HCT116 (cell line): ENCODE results near the gene PPP1R2B. TPM values are rescaled to one million over a fixed set of nuclear protein-coding genes. Genes with fewer than 3 reads are reported as not detected.

Source experiments
- ATAC-seq: fragments of 200-7000 bp; cut with Tn5 transposase; 2 replicates; pipeline ENCODE4 v1.9.1; 2020; ENCODE audit warnings: mild to moderate bottlenecking, moderate library complexity
- BruUV-seq: library from RNA; stranded (reverse); fragments of 400-500 nt; replicated peaks from 2 replicates; lab custom pipeline; 2021; lab: Mats Ljungman, UMichigan
- CTCF ChIA-PET: fragments of 300-600 bp; sonication (Branson Sonifier 250); formaldehyde crosslinking; loops from one replicate; lab custom pipeline; 2021; ENCODE audit warnings: antibody characterized with exemption; lab: Charles Lee
- POLR2A ChIA-PET: fragments of 300-600, 350-600 bp; sonication (Branson Sonifier 250); formaldehyde crosslinking; loops from one replicate; lab custom pipeline; 2021; ENCODE audit warnings: antibody characterized with exemption; lab: Charles Lee
- RAD21 ChIA-PET, 2 experiments: fragments of 300-600 bp; sonication (Branson Sonifier 250); formaldehyde crosslinking; loops; one replicate each; lab custom pipeline; 2023; ENCODE audit warnings: low total read pairs in 2 of 2; ENCODE audit not compliant: uncharacterized antibody in 2 of 2, unreplicated experiment in 2 of 2, low non-redundant PET in 1 of 2; lab: Charles Lee
- DNase-seq: peaks from one replicate; pipeline ENCODE4 v3.0.0-alpha.2; 2010; ENCODE audit warnings: low read depth, low spot score
- H2AFZ ChIP-seq: fragments of 200-600 bp; shearing (Covaris generic), sonication (generic); 2 replicates; pipeline ENCODE4 v1.6.1; 2017; ENCODE audit warnings: low read depth, mixed run types, mixed read lengths, antibody characterized with exemption, low read length; ENCODE audit not compliant: poor library complexity, severe bottlenecking
- H3K27ac ChIP-seq: 2 replicates; pipeline ENCODE4 v1.5.1; 2012; ENCODE audit warnings: low read depth, low read length
- H3K27me3 ChIP-seq: fragments of 200-600 bp; sonication (generic); 2 replicates; pipeline ENCODE4 v1.6.1; 2016; ENCODE audit warnings: mixed run types, low read length, mixed read lengths; ENCODE audit not compliant: insufficient read depth
- H3K36me3 ChIP-seq, 2 experiments: fragments of 200-500 bp in 1 of 2; fragments of 200-600 bp in 1 of 2; sonication (Bioruptor generic) in 1 of 2; sonication (generic) in 1 of 2; 2 replicates each; pipeline versions ENCODE4 v1.5.1 to v1.6.1; 2014 to 2016; ENCODE audit warnings: low read length in 2 of 2, inconsistent platforms in 1 of 2, mixed read lengths in 1 of 2, mixed run types in 1 of 2; ENCODE audit not compliant: insufficient read depth in 2 of 2, control insufficient read depth in 1 of 2
- H3K4me1 ChIP-seq, 2 experiments: fragments of 200-600 bp in 1 of 2; sonication (generic) in 1 of 2; 2 replicates each; pipeline versions ENCODE4 v1.5.1 to v1.6.1; 2012 to 2017; ENCODE audit warnings: low read length in 2 of 2, inconsistent platforms in 1 of 2, mild to moderate bottlenecking in 1 of 2, mixed read lengths in 1 of 2, mixed run types in 1 of 2, moderate library complexity in 1 of 2; ENCODE audit not compliant: insufficient read depth in 2 of 2, control insufficient read depth in 1 of 2
- H3K4me2 ChIP-seq: fragments of 200-600 bp; sonication (generic); 2 replicates; pipeline ENCODE4 v1.6.1; 2017; ENCODE audit warnings: mixed run types, low read length, mixed read lengths
- H3K4me3 ChIP-seq, 2 experiments: fragments of 200-600 bp in 1 of 2; sonication (generic) in 1 of 2; replicated peaks in 1 of 2; 2 replicates each; pipeline ENCODE4 v1.5.1; 2011 to 2016; ENCODE audit warnings: low read length in 2 of 2, control low read depth in 1 of 2, low read depth in 1 of 2, mild to moderate bottlenecking in 1 of 2, mixed read lengths in 1 of 2, mixed run types in 1 of 2
- H3K79me2 ChIP-seq: fragments of 200-600 bp; sonication (generic); 2 replicates; pipeline ENCODE4 v1.6.1; 2017; ENCODE audit warnings: mild to moderate bottlenecking, mixed run types, low read length, moderate library complexity, mixed read lengths; ENCODE audit not compliant: insufficient read depth
- H3K9ac ChIP-seq: fragments of 200-600 bp; sonication (generic); 2 replicates; pipeline ENCODE4 v1.6.1; 2016; ENCODE audit warnings: low read length, mixed read lengths
- H3K9me2 ChIP-seq: fragments of 200-600 bp; sonication (generic), shearing (Covaris generic); 2 replicates; pipeline ENCODE4 v1.6.1; 2017; ENCODE audit warnings: mixed run types, mild to moderate bottlenecking, moderate library complexity; ENCODE audit not compliant: insufficient read depth
- H3K9me3 ChIP-seq, 2 experiments: fragments of 200-500 bp in 1 of 2; fragments of 200-600 bp in 1 of 2; sonication (Bioruptor generic) in 1 of 2; sonication (generic) in 1 of 2; 2 replicates each; pipeline ENCODE4 v1.6.1; 2014 to 2017; ENCODE audit warnings: low read length in 2 of 2, mixed read lengths in 2 of 2, inconsistent platforms in 1 of 2, low read depth in 1 of 2, mild to moderate bottlenecking in 1 of 2, mixed run types in 1 of 2, moderate library complexity in 1 of 2; ENCODE audit not compliant: control insufficient read depth in 1 of 2, insufficient read depth in 1 of 2
- H4K20me1 ChIP-seq: fragments of 200-600 bp; sonication (generic), shearing (Covaris generic); 2 replicates; pipeline ENCODE4 v1.6.1; 2017; ENCODE audit warnings: mixed run types, mild to moderate bottlenecking, moderate library complexity; ENCODE audit not compliant: insufficient read depth
- CEBPB ChIP-seq: IDR thresholded peaks from 2 replicates; pipeline ENCODE4 v1.6.1; 2012; ENCODE audit warnings: low read depth
- EZH2 ChIP-seq: fragments of 200-600 bp; sonication (generic); IDR thresholded peaks from 2 replicates; pipeline ENCODE4 v1.6.1; 2017; ENCODE audit warnings: antibody characterized with exemption, mixed run types
- JUND ChIP-seq: IDR thresholded peaks from 2 replicates; pipeline ENCODE4 v1.6.1; 2012
- MAX ChIP-seq: IDR thresholded peaks from 2 replicates; pipeline ENCODE4 v1.6.1; 2012
- POLR2A ChIP-seq: IDR thresholded peaks from 2 replicates; pipeline ENCODE4 v1.7.0; 2011; ENCODE audit warnings: borderline replicate concordance; ENCODE audit not compliant: insufficient read depth, insufficient read length; ENCODE audit errors: extremely low read depth
- RAD21 ChIP-seq: IDR thresholded peaks from 2 replicates; pipeline ENCODE4 v1.6.1; 2012; ENCODE audit warnings: low read depth, mild to moderate bottlenecking
- YY1 ChIP-seq: IDR thresholded peaks from 2 replicates; pipeline ENCODE4 v1.6.1; 2011; ENCODE audit warnings: low read length, low read depth, moderate library complexity, mild to moderate bottlenecking; ENCODE audit not compliant: insufficient replicate concordance; ENCODE audit errors: extremely low read depth
- ZFX ChIP-seq: fragments of 450-650 bp; IDR thresholded peaks from 2 replicates; pipeline ENCODE4 v1.6.1; 2017
- intact Hi-C: fragments of 100-400 bp; cut with micrococcal nuclease; formaldehyde crosslinking; loops from 2 replicates; pipeline ENCODE4 v1.10.0; 2022
- total RNA-seq: library from RNA; stranded (reverse); gene quantifications from one replicate; pipeline ENCODE4 v1.2.1, GENCODE V29; 2021; ENCODE audit not compliant: unreplicated experiment
- TF ChIP-seq, protein P1 (sequence below), 3 experiments: fragments of 200-600 bp in 1 of 3; sonication (generic) in 1 of 3; IDR thresholded peaks in 2 of 3; conservative IDR thresholded peaks in 1 of 3; 2 replicates each; pipeline ENCODE4 v1.5.1; 2012 to 2017; ENCODE audit warnings: low read depth in 2 of 3, low read length in 2 of 3, antibody characterized with exemption in 1 of 3, borderline replicate concordance in 1 of 3, control low read depth in 1 of 3, mild to moderate bottlenecking in 1 of 3, mixed read lengths in 1 of 3, mixed run types in 1 of 3, moderate library complexity in 1 of 3; ENCODE audit not compliant: insufficient read depth in 1 of 3
- TF ChIP-seq, protein P2 (sequence below): IDR thresholded peaks from 2 replicates; pipeline ENCODE4 v1.6.1; 2011; ENCODE audit warnings: mild to moderate bottlenecking, low read length, moderate library complexity; ENCODE audit not compliant: insufficient replicate concordance; ENCODE audit errors: extremely low read depth
- TF ChIP-seq, protein P3 (sequence below): IDR thresholded peaks from 2 replicates; pipeline ENCODE4 v1.6.1; 2012; ENCODE audit warnings: low read depth

Gene PPP1R2B
- total RNA-seq, 1 experiment from 2014 or later = not detected

- ATAC-seq = peak; percentile 65
- CTCF ChIA-PET = interaction anchor here (2.2 kb wide), 1 partner anchor 296 kb away, joined by 10 read pairs; no protein-coding TSS in a partner anchor
- DNase-seq = peak; percentile 10
- Histone ChIP-seq H3K79me2 (no peaks in the 10 kb centered on the region), H3K4me2 (no peak overlapping the region), H3K9me2 (no peaks in the 10 kb centered on the region), H3K9me3 (no peaks in the 10 kb centered on the region), H2AFZ (no peak overlapping the region), H3K4me1 (no peaks in the 10 kb centered on the region), H3K27me3 (no peaks in the 10 kb centered on the region), H3K9ac (no peak overlapping the region), H4K20me1 (no peaks in the 10 kb centered on the region), H3K27ac (no peak overlapping the region), H3K4me3 (no peak overlapping the region), H3K36me3 (no peaks in the 10 kb centered on the region)
- intact Hi-C loops = loop anchor here (5.0 kb wide), 1 partner anchor 296 kb away; no protein-coding TSS in a partner anchor
- no TSS peak for BruUV-seq
- POLR2A ChIA-PET = no interaction called here
- TF ChIP-seq, protein P1, sequence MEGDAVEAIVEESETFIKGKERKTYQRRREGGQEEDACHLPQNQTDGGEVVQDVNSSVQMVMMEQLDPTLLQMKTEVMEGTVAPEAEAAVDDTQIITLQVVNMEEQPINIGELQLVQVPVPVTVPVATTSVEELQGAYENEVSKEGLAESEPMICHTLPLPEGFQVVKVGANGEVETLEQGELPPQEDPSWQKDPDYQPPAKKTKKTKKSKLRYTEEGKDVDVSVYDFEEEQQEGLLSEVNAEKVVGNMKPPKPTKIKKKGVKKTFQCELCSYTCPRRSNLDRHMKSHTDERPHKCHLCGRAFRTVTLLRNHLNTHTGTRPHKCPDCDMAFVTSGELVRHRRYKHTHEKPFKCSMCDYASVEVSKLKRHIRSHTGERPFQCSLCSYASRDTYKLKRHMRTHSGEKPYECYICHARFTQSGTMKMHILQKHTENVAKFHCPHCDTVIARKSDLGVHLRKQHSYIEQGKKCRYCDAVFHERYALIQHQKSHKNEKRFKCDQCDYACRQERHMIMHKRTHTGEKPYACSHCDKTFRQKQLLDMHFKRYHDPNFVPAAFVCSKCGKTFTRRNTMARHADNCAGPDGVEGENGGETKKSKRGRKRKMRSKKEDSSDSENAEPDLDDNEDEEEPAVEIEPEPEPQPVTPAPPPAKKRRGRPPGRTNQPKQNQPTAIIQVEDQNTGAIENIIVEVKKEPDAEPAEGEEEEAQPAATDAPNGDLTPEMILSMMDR (IDR thresholded peaks at IDR 0.05 in 2 of 3, conservative IDR thresholded peaks at IDR 0.05 in 1 of 3; ENCODE audit: borderline replicate concordance in 1 of 3, insufficient read depth in 1 of 3, low read depth in 2 of 3, low read length in 2 of 3) = peak; percentile 13 to 49 (median 34); a peak in 4 of 6 replicates
- peak; percentile 43 for TF ChIP-seq RAD21
- TF ChIP-seq MAX = no peak
- no peak for TF ChIP-seq EZH2
- RAD21 ChIA-PET = no interaction called here
Observed at GRCh38 chr5:156835905-156836304, 14.2 kb upstream of the PPP1R2B start.

DNA sequence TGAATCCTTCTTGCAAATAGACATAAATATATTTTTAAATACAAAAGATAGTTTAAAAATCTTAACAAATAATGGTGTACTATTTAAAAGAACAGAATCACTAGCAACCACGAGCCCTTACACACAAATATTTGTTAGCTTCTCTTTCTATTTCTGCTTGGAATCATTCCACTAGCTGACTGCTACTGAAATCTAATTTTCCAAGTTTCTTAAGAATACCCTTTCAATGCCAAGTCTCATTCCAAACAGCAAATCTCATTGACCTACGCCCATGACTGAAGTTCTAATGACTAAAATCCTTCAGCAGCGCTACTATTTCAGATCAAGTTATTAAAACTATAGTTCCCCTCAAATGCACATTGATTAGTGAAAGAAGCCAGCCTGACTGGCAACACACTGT lies 13.2 kb upstream of the PPP1R2B start:
- Histone ChIP-seq H3K9me2 (no peaks in the 10 kb centered on the region), H3K4me3 (no peak overlapping the region), H3K79me2 (no peaks in the 10 kb centered on the region), H3K27ac (no peak overlapping the region), H2AFZ (no peak overlapping the region), H3K4me2 (no peak overlapping the region), H3K27me3 (no peaks in the 10 kb centered on the region), H3K36me3 (no peaks in the 10 kb centered on the region), H4K20me1 (no peaks in the 10 kb centered on the region), H3K4me1 (no peaks in the 10 kb centered on the region), H3K9me3 (no peaks in the 10 kb centered on the region), H3K9ac (no peak overlapping the region)
- DNase-seq = no peak
- no peak for ATAC-seq
- POLR2A ChIA-PET = no interaction called here
- RAD21 ChIA-PET = no interaction called here
- intact Hi-C loops = loop anchor here (5.0 kb wide), 1 partner anchor 295 kb away; no protein-coding TSS in a partner anchor
- no TSS peak for BruUV-seq
- CTCF ChIA-PET = interaction anchor here (2.2 kb wide), 1 partner anchor 295 kb away, joined by 10 read pairs; no protein-coding TSS in a partner anchor
- no peak for TF ChIP-seq POLR2A
- TF ChIP-seq, protein P2, sequence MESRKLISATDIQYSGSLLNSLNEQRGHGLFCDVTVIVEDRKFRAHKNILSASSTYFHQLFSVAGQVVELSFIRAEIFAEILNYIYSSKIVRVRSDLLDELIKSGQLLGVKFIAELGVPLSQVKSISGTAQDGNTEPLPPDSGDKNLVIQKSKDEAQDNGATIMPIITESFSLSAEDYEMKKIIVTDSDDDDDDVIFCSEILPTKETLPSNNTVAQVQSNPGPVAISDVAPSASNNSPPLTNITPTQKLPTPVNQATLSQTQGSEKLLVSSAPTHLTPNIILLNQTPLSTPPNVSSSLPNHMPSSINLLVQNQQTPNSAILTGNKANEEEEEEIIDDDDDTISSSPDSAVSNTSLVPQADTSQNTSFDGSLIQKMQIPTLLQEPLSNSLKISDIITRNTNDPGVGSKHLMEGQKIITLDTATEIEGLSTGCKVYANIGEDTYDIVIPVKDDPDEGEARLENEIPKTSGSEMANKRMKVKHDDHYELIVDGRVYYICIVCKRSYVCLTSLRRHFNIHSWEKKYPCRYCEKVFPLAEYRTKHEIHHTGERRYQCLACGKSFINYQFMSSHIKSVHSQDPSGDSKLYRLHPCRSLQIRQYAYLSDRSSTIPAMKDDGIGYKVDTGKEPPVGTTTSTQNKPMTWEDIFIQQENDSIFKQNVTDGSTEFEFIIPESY = no peak
- TF ChIP-seq MAX = no peak
- no peak for TF ChIP-seq CEBPB
- no peak for TF ChIP-seq RAD21
- no peak for TF ChIP-seq YY1
- TF ChIP-seq JUND = no peak
- no peak for TF ChIP-seq ZFX
- TF ChIP-seq, protein P3, sequence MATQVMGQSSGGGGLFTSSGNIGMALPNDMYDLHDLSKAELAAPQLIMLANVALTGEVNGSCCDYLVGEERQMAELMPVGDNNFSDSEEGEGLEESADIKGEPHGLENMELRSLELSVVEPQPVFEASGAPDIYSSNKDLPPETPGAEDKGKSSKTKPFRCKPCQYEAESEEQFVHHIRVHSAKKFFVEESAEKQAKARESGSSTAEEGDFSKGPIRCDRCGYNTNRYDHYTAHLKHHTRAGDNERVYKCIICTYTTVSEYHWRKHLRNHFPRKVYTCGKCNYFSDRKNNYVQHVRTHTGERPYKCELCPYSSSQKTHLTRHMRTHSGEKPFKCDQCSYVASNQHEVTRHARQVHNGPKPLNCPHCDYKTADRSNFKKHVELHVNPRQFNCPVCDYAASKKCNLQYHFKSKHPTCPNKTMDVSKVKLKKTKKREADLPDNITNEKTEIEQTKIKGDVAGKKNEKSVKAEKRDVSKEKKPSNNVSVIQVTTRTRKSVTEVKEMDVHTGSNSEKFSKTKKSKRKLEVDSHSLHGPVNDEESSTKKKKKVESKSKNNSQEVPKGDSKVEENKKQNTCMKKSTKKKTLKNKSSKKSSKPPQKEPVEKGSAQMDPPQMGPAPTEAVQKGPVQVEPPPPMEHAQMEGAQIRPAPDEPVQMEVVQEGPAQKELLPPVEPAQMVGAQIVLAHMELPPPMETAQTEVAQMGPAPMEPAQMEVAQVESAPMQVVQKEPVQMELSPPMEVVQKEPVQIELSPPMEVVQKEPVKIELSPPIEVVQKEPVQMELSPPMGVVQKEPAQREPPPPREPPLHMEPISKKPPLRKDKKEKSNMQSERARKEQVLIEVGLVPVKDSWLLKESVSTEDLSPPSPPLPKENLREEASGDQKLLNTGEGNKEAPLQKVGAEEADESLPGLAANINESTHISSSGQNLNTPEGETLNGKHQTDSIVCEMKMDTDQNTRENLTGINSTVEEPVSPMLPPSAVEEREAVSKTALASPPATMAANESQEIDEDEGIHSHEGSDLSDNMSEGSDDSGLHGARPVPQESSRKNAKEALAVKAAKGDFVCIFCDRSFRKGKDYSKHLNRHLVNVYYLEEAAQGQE = no peak
